ENCODE measurements around the gene TNFAIP2. TPM values are rescaled to one million over a fixed set of nuclear protein-coding genes. Genes with fewer than 3 reads are reported as not detected.

TNFAIP2 gene
- total RNA-seq, 2 experiments from 2014 or later, result not detected

DNA sequence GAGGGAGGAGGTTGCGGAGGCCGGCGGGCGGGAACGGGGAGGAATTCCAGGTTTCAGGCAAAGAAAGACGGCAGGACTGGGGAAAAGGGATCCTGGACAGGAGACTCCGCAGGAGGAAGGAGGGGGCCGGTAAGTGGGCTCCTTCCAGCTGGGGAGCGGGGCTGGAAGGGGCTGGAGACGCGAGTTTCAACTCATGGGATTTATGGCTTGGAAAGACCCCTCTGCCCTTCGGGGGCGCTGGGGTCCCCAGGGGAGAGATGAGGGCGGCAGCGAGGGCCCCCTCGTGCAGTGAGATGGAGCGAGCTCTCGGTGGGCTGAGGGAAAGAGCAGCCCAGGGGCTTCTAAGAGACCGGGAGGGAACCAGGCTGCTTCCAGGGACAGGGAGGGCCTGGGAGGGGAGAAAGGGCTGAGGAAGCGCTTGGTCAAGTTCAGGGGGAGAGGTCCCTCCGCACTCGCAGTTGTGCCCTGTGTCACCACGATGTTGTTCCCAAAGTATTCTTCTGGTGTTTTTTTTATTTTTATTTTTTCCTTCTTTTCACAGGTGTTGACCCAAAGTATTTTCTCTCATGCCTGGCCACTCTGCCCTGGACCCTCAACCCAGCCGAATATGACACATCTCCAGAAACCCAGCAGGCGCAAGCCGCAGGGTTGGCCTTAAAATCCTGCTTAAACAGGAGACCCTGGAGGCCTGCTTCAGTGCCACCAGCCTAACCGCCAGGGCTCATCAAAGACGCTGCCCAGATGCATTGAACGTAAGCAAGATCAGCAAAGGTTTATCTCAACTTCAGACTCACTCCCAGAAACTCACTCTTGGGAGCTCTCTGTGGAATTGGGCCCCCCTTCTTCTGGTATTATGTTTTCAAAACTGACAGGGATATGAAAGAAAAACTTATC lies 16.1 kb downstream of the TNFAIP2 start:
- Histone ChIP-seq H3K79me2 (ENCODE audit: insufficient read depth, low read depth, low read length) (no peaks in the 10 kb centered on the region), H3K4me2 (ENCODE audit: low read length) (peak overlapping the region; percentile 73; the same call in 1 of the 2 replicates), H4K20me1 (ENCODE audit: insufficient read depth, low read length) (no peaks in the 10 kb centered on the region), H3K9me3 (ENCODE audit: low read length) (no peaks in the 10 kb centered on the region), H3K4me1 (ENCODE audit: insufficient read depth, low read length, poor library complexity, severe bottlenecking) (peaks cover 34% of the 10 kb centered on the region), H3K4me3 (ENCODE audit: low read depth, low read length, poor library complexity, severe bottlenecking) (no peak overlapping the region), H2AFZ (ENCODE audit: low read length) (no peak overlapping the region), H3K27ac (ENCODE audit: low read depth, low read length, poor library complexity, severe bottlenecking) (peak overlapping the region; percentile 91), H3K36me3 (ENCODE audit: insufficient read depth, low read length) (no peaks in the 10 kb centered on the region), H3K9me2 (ENCODE audit: insufficient read depth, low read length) (no peaks in the 10 kb centered on the region)
- no peak for DNase-seq (ENCODE audit: low spot score)
- POLR2A ChIA-PET, result no interaction called here
- intact Hi-C loops (cut with micrococcal nuclease; ENCODE audit: unreplicated experiment), result loop anchor here (2.0 kb wide), 1 partner anchor 45 kb away; no protein-coding TSS in a partner anchor
- no peak for TF ChIP-seq EZH2phosphoT487 (IDR thresholded peaks at IDR 0.05; ENCODE audit: borderline replicate concordance, low read depth, low read length)
- TF ChIP-seq, protein P1, sequence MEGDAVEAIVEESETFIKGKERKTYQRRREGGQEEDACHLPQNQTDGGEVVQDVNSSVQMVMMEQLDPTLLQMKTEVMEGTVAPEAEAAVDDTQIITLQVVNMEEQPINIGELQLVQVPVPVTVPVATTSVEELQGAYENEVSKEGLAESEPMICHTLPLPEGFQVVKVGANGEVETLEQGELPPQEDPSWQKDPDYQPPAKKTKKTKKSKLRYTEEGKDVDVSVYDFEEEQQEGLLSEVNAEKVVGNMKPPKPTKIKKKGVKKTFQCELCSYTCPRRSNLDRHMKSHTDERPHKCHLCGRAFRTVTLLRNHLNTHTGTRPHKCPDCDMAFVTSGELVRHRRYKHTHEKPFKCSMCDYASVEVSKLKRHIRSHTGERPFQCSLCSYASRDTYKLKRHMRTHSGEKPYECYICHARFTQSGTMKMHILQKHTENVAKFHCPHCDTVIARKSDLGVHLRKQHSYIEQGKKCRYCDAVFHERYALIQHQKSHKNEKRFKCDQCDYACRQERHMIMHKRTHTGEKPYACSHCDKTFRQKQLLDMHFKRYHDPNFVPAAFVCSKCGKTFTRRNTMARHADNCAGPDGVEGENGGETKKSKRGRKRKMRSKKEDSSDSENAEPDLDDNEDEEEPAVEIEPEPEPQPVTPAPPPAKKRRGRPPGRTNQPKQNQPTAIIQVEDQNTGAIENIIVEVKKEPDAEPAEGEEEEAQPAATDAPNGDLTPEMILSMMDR (conservative IDR thresholded peaks at IDR 0.05; ENCODE audit: low read length), result no peak
- no TSS peak for BruUV-seq (replicated peaks)
- CTCF ChIA-PET (ENCODE audit: unreplicated experiment), result interaction anchor here (3.2 kb wide), 1 partner anchor 34 kb away, joined by 24 read pairs; no protein-coding TSS in a partner anchor

DNA sequence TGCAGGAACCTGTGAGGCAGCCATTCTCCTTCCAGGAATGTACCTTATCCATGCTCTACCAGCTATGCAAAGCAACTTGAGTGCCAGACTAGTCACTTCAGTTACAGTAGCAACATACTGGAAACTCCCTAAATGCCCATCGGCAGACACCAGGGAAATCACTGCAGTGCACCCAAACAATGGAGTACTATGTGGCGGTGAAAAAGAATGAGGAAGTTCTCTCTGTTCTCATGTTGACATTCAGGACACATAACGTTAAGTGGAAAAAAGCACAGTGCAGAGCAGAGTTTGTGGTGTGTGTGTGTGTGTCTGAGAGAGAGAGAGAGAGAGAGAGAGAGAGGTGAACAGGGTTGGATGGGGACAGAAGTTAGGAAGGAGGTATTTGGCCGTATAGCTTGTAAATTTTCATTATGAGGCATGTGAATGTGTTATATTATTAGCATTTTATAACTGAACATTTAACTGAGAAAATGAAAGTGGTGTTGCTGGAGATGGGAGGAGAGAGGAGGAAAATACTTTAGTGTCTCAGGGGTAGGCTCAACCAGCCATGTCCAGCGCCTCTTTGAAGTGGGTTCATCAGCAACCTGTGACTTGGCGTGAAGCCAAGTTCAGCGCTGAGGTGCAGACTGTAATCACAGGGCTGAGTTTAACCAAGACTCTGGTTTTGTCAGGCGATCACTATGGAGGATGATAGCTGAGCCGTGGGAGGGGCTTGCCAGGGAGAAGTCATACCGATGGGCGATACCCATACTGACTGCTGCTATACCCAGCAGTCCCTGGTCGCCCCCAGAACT lies 17.3 kb downstream of the TNFAIP2 start:
- Histone ChIP-seq H3K79me2 (ENCODE audit: insufficient read depth, low read depth, low read length) (no peaks in the 10 kb centered on the region), H3K36me3 (ENCODE audit: insufficient read depth, low read length) (no peaks in the 10 kb centered on the region), H3K4me1 (ENCODE audit: insufficient read depth, low read length, poor library complexity, severe bottlenecking) (peaks cover 34% of the 10 kb centered on the region), H4K20me1 (ENCODE audit: insufficient read depth, low read length) (no peaks in the 10 kb centered on the region), H2AFZ (ENCODE audit: low read length) (peak overlapping the region; percentile 45; the same call in 1 of the 2 replicates), H3K27ac (ENCODE audit: low read depth, low read length, poor library complexity, severe bottlenecking) (peak overlapping the region; percentile 91), H3K9me2 (ENCODE audit: insufficient read depth, low read length) (no peaks in the 10 kb centered on the region), H3K9me3 (ENCODE audit: low read length) (no peaks in the 10 kb centered on the region), H3K4me2 (ENCODE audit: low read length) (peak overlapping the region; percentile 73), H3K4me3 (ENCODE audit: low read depth, low read length, poor library complexity, severe bottlenecking) (peak overlapping the region; percentile 58)
- TF ChIP-seq, protein P1 (conservative IDR thresholded peaks at IDR 0.05; ENCODE audit: low read length), result no peak
- TF ChIP-seq EZH2phosphoT487 (IDR thresholded peaks at IDR 0.05; ENCODE audit: borderline replicate concordance, low read depth, low read length), result no peak
- ChIA-PET CTCF (ENCODE audit: unreplicated experiment) (interaction anchor here (0.6 to 3.2 kb wide), 6 partner anchors 9 to 104 kb away, joined by 3 to 24 read pairs (median 4); no protein-coding TSS in a partner anchor), POLR2A (interaction anchor here (0.7 to 0.9 kb wide), 4 partner anchors 19 to 144 kb away, joined by 3 to 7 read pairs (median 4); no protein-coding TSS in a partner anchor)
- peak; percentile 98 for DNase-seq (ENCODE audit: low spot score)
- intact Hi-C loops (cut with micrococcal nuclease; ENCODE audit: unreplicated experiment), result loop anchor here (1.0 to 2.0 kb wide), 3 partner anchors 35 to 62 kb away; no protein-coding TSS in a partner anchor
- BruUV-seq (replicated peaks), result no TSS peak
